ENCODE data around the gene NAA40. TPM values are rescaled to one million over a fixed set of nuclear protein-coding genes. Genes with fewer than 3 reads are reported as not detected.

Gene NAA40
- total RNA-seq, 4 donors from 2014 or later: 27.6 to 46.4 (median 34.5) TPM

DNA sequence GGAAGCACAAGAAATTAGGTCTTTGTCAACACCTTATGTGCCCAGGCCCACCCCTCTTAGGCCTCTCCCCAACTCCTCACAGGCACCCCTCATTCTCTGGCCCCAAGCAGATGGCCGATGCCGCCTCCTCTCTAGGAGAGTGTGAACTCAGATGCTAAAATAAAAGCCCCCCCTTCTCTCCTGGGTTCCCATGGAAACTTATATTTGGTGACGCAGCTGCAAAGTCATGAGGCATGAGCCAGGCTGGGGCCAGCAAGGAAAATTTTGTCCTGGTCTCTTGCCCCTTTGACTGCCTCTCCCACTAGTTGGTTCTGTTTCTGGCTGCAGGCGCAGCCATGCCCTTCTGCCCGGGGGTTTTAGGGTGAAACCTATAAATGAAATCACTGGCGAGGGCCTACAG, 33.6 kb upstream of the NAA40 start:
- H3K36me3 ChIP-seq: peaks cover 50 to 54% of the 10 kb centered on the region in 2 donors
- WGBS, 2 donors: 90 to 92% methylated on average over 6 of the region's 6 CpGs
- peaks cover 21 to 32% of the 10 kb centered on the region in 2 donors for H3K4me1 ChIP-seq
- H3K27me3 ChIP-seq: no peaks in the 10 kb centered on the region
- no peak overlapping the region for H3K27ac ChIP-seq
- intact Hi-C loops (cut with DNase I): no loop called here
- H3K9me3 ChIP-seq: no peaks in the 10 kb centered on the region
- TF ChIP-seq CTCF (IDR thresholded peaks at IDR 0.05) (no peak), POLR2A (IDR thresholded peaks at IDR 0.05) (no peak)
- H3K4me3 ChIP-seq (replicated peaks in 1 of 3): no peak overlapping the region
- no peak for DNase-seq

DNA sequence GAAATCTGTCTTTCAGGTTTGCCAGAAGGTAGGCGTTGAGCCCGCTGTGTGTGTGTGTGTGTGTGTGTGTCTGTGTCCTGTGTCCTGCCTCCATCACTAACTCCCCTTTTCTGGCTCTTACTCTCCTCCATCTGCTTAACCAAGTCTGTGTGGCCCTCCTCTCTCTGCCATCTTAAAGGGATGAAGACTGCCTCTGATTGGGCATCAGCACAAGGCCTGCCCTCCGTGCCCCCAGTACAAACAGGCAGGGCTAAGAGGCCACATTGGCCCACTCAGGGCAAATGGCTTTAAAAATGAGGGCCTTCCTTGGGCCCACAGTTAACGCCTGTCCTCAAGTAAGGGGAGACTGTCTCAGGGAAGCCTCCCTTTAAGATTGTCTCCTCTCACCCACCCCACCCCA, 32.7 kb upstream of the NAA40 start:
- H3K27me3 ChIP-seq: no peaks in the 10 kb centered on the region
- WGBS, 2 donors: 93 to 97% methylated on average over 4 of the region's 4 CpGs
- no peak overlapping the region for H3K27ac ChIP-seq
- H3K4me1 ChIP-seq: peaks cover 21 to 32% of the 10 kb centered on the region in 2 donors
- no peaks in the 10 kb centered on the region for H3K9me3 ChIP-seq
- TF ChIP-seq CTCF (IDR thresholded peaks at IDR 0.05) (no peak), POLR2A (IDR thresholded peaks at IDR 0.05) (no peak)
- peaks cover 41 to 44% of the 10 kb centered on the region in 2 donors for H3K36me3 ChIP-seq
- no peak for DNase-seq
- H3K4me3 ChIP-seq (replicated peaks in 1 of 3): no peak overlapping the region
- intact Hi-C loops (cut with DNase I): no loop called here

GRCh38 chr11:63906585-63906984, 32.2 kb upstream of the NAA40 start:
- intact Hi-C loops (cut with DNase I): no loop called here
- peaks cover 21 to 32% of the 10 kb centered on the region in 2 donors for H3K4me1 ChIP-seq
- H3K27ac ChIP-seq: no peak overlapping the region
- no peak for DNase-seq
- H3K36me3 ChIP-seq: peaks cover 38 to 44% of the 10 kb centered on the region in 2 donors
- H3K4me3 ChIP-seq (replicated peaks in 1 of 3): no peak overlapping the region
- TF ChIP-seq POLR2A (IDR thresholded peaks at IDR 0.05): no peak
- TF ChIP-seq CTCF (IDR thresholded peaks at IDR 0.05): peak in 1 of 6 experiments; percentile 21
- no peaks in the 10 kb centered on the region for H3K9me3 ChIP-seq
- 80 to 95% methylated on average over 6 to 7 of the region's 7 CpGs for WGBS, 2 donors
- H3K27me3 ChIP-seq: no peaks in the 10 kb centered on the region

GRCh38 chr11:63907063-63907462, 31.7 kb upstream of the NAA40 start:
- Histone ChIP-seq H3K36me3 (peaks cover 34 to 41% of the 10 kb centered on the region in 2 donors), H3K4me3 (replicated peaks in 1 of 3) (no peak overlapping the region), H3K4me1 (peaks cover 21 to 32% of the 10 kb centered on the region in 2 donors), H3K27ac (peak overlapping the region in 2 of 3 donors; percentile 78 to 82), H3K9me3 (no peaks in the 10 kb centered on the region), H3K27me3 (no peaks in the 10 kb centered on the region)
- no peak for DNase-seq
- WGBS, 2 donors: 72 to 73% methylated on average over 5 to 6 of the region's 6 CpGs
- TF ChIP-seq POLR2A (IDR thresholded peaks at IDR 0.05) (no peak), CTCF (IDR thresholded peaks at IDR 0.05) (no peak)
- intact Hi-C loops (cut with DNase I): no loop called here

- 42 to 67% methylated on average over 21 of the region's 21 CpGs for WGBS, 2 donors
- Histone ChIP-seq H3K4me3 (replicated peaks in 1 of 3) (no peak overlapping the region), H3K27me3 (no peaks in the 10 kb centered on the region), H3K9me3 (no peaks in the 10 kb centered on the region), H3K36me3 (peaks cover 24 to 32% of the 10 kb centered on the region in 2 donors), H3K4me1 (peaks cover 21 to 32% of the 10 kb centered on the region in 2 donors), H3K27ac (peak overlapping the region; percentile 73 to 82 (median 78))
- no peak for TF ChIP-seq POLR2A (IDR thresholded peaks at IDR 0.05)
- peak in 4 of 6 experiments; percentile 5 to 39 (median 34) for TF ChIP-seq CTCF (IDR thresholded peaks at IDR 0.05)
- peak; percentile 81 to 83 for DNase-seq
- intact Hi-C loops (cut with DNase I): no loop called here
These were observed 30.8 kb upstream of the NAA40 start for GRCh38 chr11:63907808-63908530.
